LoVo (cell line): ENCODE results near the gene MCF2L2.
"Not testable (repeated sequence)": the region's sequence is repeated elsewhere in the genome, so short reads cannot be mapped to it uniquely, and the experiment has no call there.

ENCODE experiments used
- DNase-seq: peaks from one replicate; pipeline ENCODE4 v3.0.0-alpha.2; 2016; ENCODE audit warnings: low spot score

The MCF2L2 gene

GRCh38 chr3:183203670-183204069 is 224.7 kb downstream of the MCF2L2 start:
- no peak for DNase-seq

- peak; percentile 34 for DNase-seq
These were observed 226.3 kb downstream of the MCF2L2 start for GRCh38 chr3:183202004-183202722.

GRCh38 chr3:183198939-183199338 is 229.5 kb downstream of the MCF2L2 start:
- DNase-seq, result no peak

GRCh38 chr3:183197734-183198133 is 230.7 kb downstream of the MCF2L2 start:
- DNase-seq, result no peak

- DNase-seq, result no peak
These were observed 233.2 kb downstream of the MCF2L2 start for GRCh38 chr3:183195266-183195665.

GRCh38 chr3:183193762-183194689 is 234.4 kb downstream of the MCF2L2 start:
- DNase-seq, result no peak

- DNase-seq, result no peak
These were observed 235.6 kb downstream of the MCF2L2 start for GRCh38 chr3:183192650-183193300.

GRCh38 chr3:183189641-183190040 is 238.8 kb downstream of the MCF2L2 start:
- DNase-seq, result no peak

GRCh38 chr3:183188895-183189462 is 239.4 kb downstream of the MCF2L2 start:
- no peak for DNase-seq

GRCh38 chr3:183185696-183186095 is 242.7 kb downstream of the MCF2L2 start:
- no peak for DNase-seq

GRCh38 chr3:183182732-183183610 is 245.4 kb downstream of the MCF2L2 start:
- DNase-seq, result no peak

- no peak for DNase-seq
These were observed 246.3 kb downstream of the MCF2L2 start for GRCh38 chr3:183182073-183182472.

- no peak for DNase-seq
These were observed 246.8 kb downstream of the MCF2L2 start for GRCh38 chr3:183181606-183182005.

GRCh38 chr3:183180784-183181295 is 247.6 kb downstream of the MCF2L2 start:
- no peak for DNase-seq

- DNase-seq, result no peak
These were observed 248.2 kb downstream of the MCF2L2 start for GRCh38 chr3:183180110-183180783.

GRCh38 chr3:183179550-183179908 is 248.9 kb downstream of the MCF2L2 start:
- not testable (repeated sequence) for DNase-seq

GRCh38 chr3:183178833-183179549 is 249.4 kb downstream of the MCF2L2 start:
- DNase-seq, result peak; percentile 54

GRCh38 chr3:183178512-183178832 is 249.9 kb downstream of the MCF2L2 start:
- no peak for DNase-seq

- DNase-seq, result no peak
These were observed 256.3 kb downstream of the MCF2L2 start for GRCh38 chr3:183172051-183172639.

GRCh38 chr3:183167975-183168374 is 260.4 kb downstream of the MCF2L2 start:
- not testable (repeated sequence) for DNase-seq
